Karpas-422 (cell line): Measurements from ENCODE around the gene NCKAP5. TPM values are rescaled to one million over a fixed set of nuclear protein-coding genes. Genes with fewer than 3 reads are reported as not detected.

Experiments used
- DNase-seq: peaks from one replicate; pipeline ENCODE4 v3.0.0-alpha.2; 2015
- H2AFZ ChIP-seq: fragments of 200-600 bp; sonication (generic); 2 replicates; pipeline ENCODE4 v1.6.1; 2014; ENCODE audit warnings: antibody characterized with exemption, low read length, mixed read lengths
- H3K27ac ChIP-seq: fragments of 200-600 bp; sonication (generic); 2 replicates; pipeline ENCODE4 v1.5.1; 2014; ENCODE audit warnings: mild to moderate bottlenecking, low read length, moderate library complexity
- H3K27me3 ChIP-seq: fragments of 200-600 bp; sonication (generic); 2 replicates; pipeline ENCODE4 v1.6.1; 2014; ENCODE audit warnings: low read length, mixed read lengths
- H3K36me3 ChIP-seq: fragments of 200-600 bp; sonication (generic); 2 replicates; pipeline ENCODE4 v1.6.1; 2014; ENCODE audit warnings: low read length, mixed read lengths; ENCODE audit not compliant: insufficient read depth
- H3K4me1 ChIP-seq: fragments of 200-600 bp; sonication (generic); 2 replicates; pipeline ENCODE4 v1.6.1; 2014; ENCODE audit warnings: mild to moderate bottlenecking, low read length, mixed read lengths
- H3K4me2 ChIP-seq: fragments of 200-600 bp; sonication (generic); 2 replicates; pipeline ENCODE4 v1.6.1; 2014; ENCODE audit warnings: low read length, low read depth, mild to moderate bottlenecking; ENCODE audit not compliant: poor library complexity, severe bottlenecking
- H3K4me3 ChIP-seq: fragments of 200-600 bp; sonication (generic); 2 replicates; pipeline ENCODE4 v1.5.1; 2014; ENCODE audit warnings: mild to moderate bottlenecking, antibody characterized with exemption, low read length, mixed read lengths
- H3K79me2 ChIP-seq: fragments of 200-600 bp; sonication (generic); 2 replicates; pipeline ENCODE4 v1.6.1; 2014; ENCODE audit warnings: mild to moderate bottlenecking, low read length, mixed read lengths
- H3K9ac ChIP-seq: fragments of 200-600 bp; sonication (generic); 2 replicates; pipeline ENCODE4 v1.6.0; 2014; ENCODE audit warnings: low read length
- H3K9me2 ChIP-seq: fragments of 200-600 bp; sonication (generic), shearing (Covaris generic); replicated peaks from 2 replicates; pipeline ENCODE4 v1.6.0; 2014; ENCODE audit warnings: mild to moderate bottlenecking, low read length, moderate library complexity; ENCODE audit not compliant: insufficient read depth
- H3K9me3 ChIP-seq: fragments of 300-700, 200-600 bp; sonication (generic); 2 replicates; pipeline ENCODE4 v1.6.1; 2014; ENCODE audit warnings: low read length, mixed read lengths
- H4K20me1 ChIP-seq: fragments of 200-600 bp; sonication (generic); 2 replicates; pipeline ENCODE4 v1.6.1; 2014; ENCODE audit warnings: mild to moderate bottlenecking, antibody characterized with exemption, low read length, low read depth; ENCODE audit not compliant: insufficient read depth
- total RNA-seq: library from RNA; depleted of rRNA; stranded (reverse); fragments of >200 nt; shearing (Covaris generic); gene quantifications from 2 replicates; pipeline ENCODE4 v1.2.3, GENCODE V29; 2014; ENCODE audit warnings: low replicate concordance

Gene NCKAP5
- total RNA-seq, 1 experiment from 2014 or later, result not detected

GRCh38 chr2:132909427-132909826 lies 658.8 kb downstream of the NCKAP5 start:
- no peak overlapping the region for H2AFZ ChIP-seq
- H3K4me2 ChIP-seq, result no peak overlapping the region
- H3K9me3 ChIP-seq, result no peaks in the 10 kb centered on the region
- H3K9ac ChIP-seq, result no peak overlapping the region
- no peaks in the 10 kb centered on the region for H3K79me2 ChIP-seq
- no peaks in the 10 kb centered on the region for H4K20me1 ChIP-seq
- H3K4me1 ChIP-seq, result no peaks in the 10 kb centered on the region
- DNase-seq, result no peak
- no peaks in the 10 kb centered on the region for H3K36me3 ChIP-seq
- H3K4me3 ChIP-seq, result no peak overlapping the region
- no peak overlapping the region for H3K27ac ChIP-seq
- H3K9me2 ChIP-seq, result no peaks in the 10 kb centered on the region
- peaks cover 2% of the 10 kb centered on the region; the same call in 1 of the 2 replicates for H3K27me3 ChIP-seq

- DNase-seq, result no peak
- no peaks in the 10 kb centered on the region for H3K9me3 ChIP-seq
- no peaks in the 10 kb centered on the region for H3K36me3 ChIP-seq
- H4K20me1 ChIP-seq, result no peaks in the 10 kb centered on the region
- H3K4me3 ChIP-seq, result no peak overlapping the region
- H3K27ac ChIP-seq, result no peak overlapping the region
- H3K9ac ChIP-seq, result no peak overlapping the region
- no peak overlapping the region for H2AFZ ChIP-seq
- H3K4me1 ChIP-seq, result peaks cover 2% of the 10 kb centered on the region; the same call in 1 of the 2 replicates
- H3K27me3 ChIP-seq, result no peaks in the 10 kb centered on the region; the same call in 1 of the 2 replicates
- no peaks in the 10 kb centered on the region for H3K79me2 ChIP-seq
- H3K9me2 ChIP-seq, result no peaks in the 10 kb centered on the region
- no peak overlapping the region for H3K4me2 ChIP-seq
Measured at GRCh38 chr2:132904142-132904842, 664.0 kb downstream of the NCKAP5 start.

GRCh38 chr2:132902626-132903025 lies 665.6 kb downstream of the NCKAP5 start:
- Histone ChIP-seq H2AFZ (peak overlapping the region; percentile 60), H3K27me3 (no peaks in the 10 kb centered on the region), H4K20me1 (no peaks in the 10 kb centered on the region), H3K9me2 (no peaks in the 10 kb centered on the region), H3K4me1 (peaks cover 2% of the 10 kb centered on the region; the same call in 1 of the 2 replicates), H3K27ac (no peak overlapping the region), H3K4me2 (no peak overlapping the region), H3K9me3 (no peaks in the 10 kb centered on the region), H3K79me2 (no peaks in the 10 kb centered on the region), H3K36me3 (no peaks in the 10 kb centered on the region), H3K9ac (no peak overlapping the region), H3K4me3 (no peak overlapping the region)
- no peak for DNase-seq

GRCh38 chr2:132901661-132902060 lies 666.6 kb downstream of the NCKAP5 start:
- no peaks in the 10 kb centered on the region for H3K79me2 ChIP-seq
- H3K4me1 ChIP-seq, result peaks cover 2% of the 10 kb centered on the region; the same call in 1 of the 2 replicates
- H3K27me3 ChIP-seq, result no peaks in the 10 kb centered on the region
- H3K36me3 ChIP-seq, result no peaks in the 10 kb centered on the region
- H3K9me3 ChIP-seq, result no peaks in the 10 kb centered on the region
- no peak overlapping the region for H3K27ac ChIP-seq
- H3K4me3 ChIP-seq, result no peak overlapping the region
- no peak for DNase-seq
- H3K4me2 ChIP-seq, result no peak overlapping the region
- no peaks in the 10 kb centered on the region for H4K20me1 ChIP-seq
- no peak overlapping the region for H2AFZ ChIP-seq
- no peaks in the 10 kb centered on the region for H3K9me2 ChIP-seq
- H3K9ac ChIP-seq, result no peak overlapping the region

GRCh38 chr2:132897111-132897510 lies 671.2 kb downstream of the NCKAP5 start:
- H3K36me3 ChIP-seq, result no peaks in the 10 kb centered on the region
- no peak overlapping the region for H3K9ac ChIP-seq
- no peak overlapping the region for H3K4me2 ChIP-seq
- no peaks in the 10 kb centered on the region for H3K4me1 ChIP-seq
- no peaks in the 10 kb centered on the region for H3K9me3 ChIP-seq
- H3K9me2 ChIP-seq, result no peaks in the 10 kb centered on the region
- H3K27me3 ChIP-seq, result no peaks in the 10 kb centered on the region
- DNase-seq, result no peak
- no peaks in the 10 kb centered on the region for H4K20me1 ChIP-seq
- no peak overlapping the region for H2AFZ ChIP-seq
- no peaks in the 10 kb centered on the region for H3K79me2 ChIP-seq
- no peak overlapping the region for H3K4me3 ChIP-seq
- H3K27ac ChIP-seq, result no peak overlapping the region

GRCh38 chr2:132896073-132896472 lies 672.2 kb downstream of the NCKAP5 start:
- no peak for DNase-seq
- no peak overlapping the region for H3K9ac ChIP-seq
- H3K36me3 ChIP-seq, result no peaks in the 10 kb centered on the region

GRCh38 chr2:132891498-132891897 lies 676.8 kb downstream of the NCKAP5 start:
- no peaks in the 10 kb centered on the region for H3K4me1 ChIP-seq
- no peak overlapping the region for H3K4me2 ChIP-seq
- no peaks in the 10 kb centered on the region for H3K9me2 ChIP-seq
- no peaks in the 10 kb centered on the region for H3K9me3 ChIP-seq
- no peak overlapping the region for H3K27ac ChIP-seq
- H3K4me3 ChIP-seq, result no peak overlapping the region
- H3K79me2 ChIP-seq, result no peaks in the 10 kb centered on the region
- H2AFZ ChIP-seq, result no peak overlapping the region
- DNase-seq, result no peak
- H3K27me3 ChIP-seq, result no peaks in the 10 kb centered on the region
- no peak overlapping the region for H3K9ac ChIP-seq
- H3K36me3 ChIP-seq, result no peaks in the 10 kb centered on the region
- no peaks in the 10 kb centered on the region for H4K20me1 ChIP-seq

More at GRCh38 chr2:132896073-132896472, 672.2 kb downstream of the NCKAP5 start:
- Histone ChIP-seq H3K9me3 (no peaks in the 10 kb centered on the region), H3K4me1 (no peaks in the 10 kb centered on the region), H3K9me2 (no peaks in the 10 kb centered on the region), H3K27ac (no peak overlapping the region), H2AFZ (no peak overlapping the region), H3K79me2 (no peaks in the 10 kb centered on the region), H3K4me2 (no peak overlapping the region), H4K20me1 (no peaks in the 10 kb centered on the region), H3K27me3 (no peaks in the 10 kb centered on the region), H3K4me3 (no peak overlapping the region)

- Histone ChIP-seq H3K9ac (no peak overlapping the region), H3K9me2 (no peaks in the 10 kb centered on the region), H3K27me3 (no peaks in the 10 kb centered on the region), H3K4me2 (no peak overlapping the region), H3K4me1 (no peaks in the 10 kb centered on the region), H3K4me3 (no peak overlapping the region), H4K20me1 (no peaks in the 10 kb centered on the region), H2AFZ (no peak overlapping the region), H3K36me3 (no peaks in the 10 kb centered on the region), H3K27ac (no peak overlapping the region), H3K9me3 (no peaks in the 10 kb centered on the region), H3K79me2 (no peaks in the 10 kb centered on the region)
- no peak for DNase-seq
Measured at GRCh38 chr2:132886574-132886973, 681.7 kb downstream of the NCKAP5 start.
